ENCODE measurements around the gene AHCYL1.

Gene AHCYL1

GRCh38 chr1:109946511-109946910, 38.1 kb upstream of the AHCYL1 start:
- Histone ChIP-seq H3K27ac (replicated peaks) (no peak overlapping the region), H3K27me3 (ENCODE audit: insufficient read depth, poor library complexity, severe bottlenecking) (no peaks in the 10 kb centered on the region), H3K4me3 (replicated peaks; ENCODE audit: insufficient read depth, low read length) (no peak overlapping the region)
- TF ChIP-seq GABPA (IDR thresholded peaks at IDR 0.05; ENCODE audit: low read depth): no peak
- no peak for TF ChIP-seq CTCF (IDR thresholded peaks at IDR 0.05; ENCODE audit: insufficient read depth, low read length)
- TF ChIP-seq SPI1 (IDR thresholded peaks at IDR 0.05; ENCODE audit: borderline replicate concordance, low read depth): no peak
- TF ChIP-seq POLR2AphosphoS5 (IDR thresholded peaks at IDR 0.05; ENCODE audit: low read depth): no peak
- no peak for TF ChIP-seq REST (IDR thresholded peaks at IDR 0.05; ENCODE audit: insufficient replicate concordance, low read depth)
- no peak for DNase-seq (ENCODE audit: low read depth in 1 of 2, low spot score in 1 of 2)

DNA sequence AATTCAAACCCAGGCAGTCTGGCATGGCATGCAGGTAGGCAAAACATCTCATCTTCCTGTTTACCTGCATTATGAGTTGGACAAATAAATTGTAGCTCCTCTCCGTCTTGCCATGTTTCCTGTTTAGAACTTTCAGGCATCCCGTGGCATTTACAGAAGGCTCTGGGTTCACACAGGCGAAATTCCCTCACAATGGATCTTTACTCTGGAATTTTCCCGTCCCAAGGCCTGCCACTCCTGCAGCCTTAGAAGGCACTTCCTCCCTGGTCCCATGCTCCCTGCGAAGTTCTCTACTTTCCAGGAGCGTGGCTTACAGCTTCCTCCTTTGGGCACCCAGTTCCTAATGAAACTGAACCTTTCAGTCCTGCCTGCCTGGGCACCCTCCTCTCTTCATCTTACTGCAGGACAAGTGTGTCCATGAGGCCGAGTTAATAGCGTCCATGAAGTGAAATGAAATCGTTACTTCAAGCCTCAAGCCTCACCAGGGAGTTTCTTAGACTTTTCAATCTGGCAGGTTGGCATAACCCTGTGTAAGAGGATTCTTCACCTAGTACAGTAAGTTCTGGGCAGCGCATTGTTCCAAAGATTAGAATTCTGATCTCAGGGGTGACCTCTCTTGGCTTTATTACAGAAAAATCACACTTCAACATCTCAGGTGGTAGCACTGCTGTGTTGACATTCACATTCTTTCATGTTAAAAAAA, 36.8 kb upstream of the AHCYL1 start:
- Histone ChIP-seq H3K27ac (replicated peaks) (no peak overlapping the region), H3K4me3 (replicated peaks; ENCODE audit: insufficient read depth, low read length) (no peak overlapping the region), H3K27me3 (ENCODE audit: insufficient read depth, poor library complexity, severe bottlenecking) (no peaks in the 10 kb centered on the region)
- TF ChIP-seq SPI1 (IDR thresholded peaks at IDR 0.05; ENCODE audit: borderline replicate concordance, low read depth): 0 out of 2 replicates have a peak, but pooled peaks have one; percentile 34
- no peak for TF ChIP-seq GABPA (IDR thresholded peaks at IDR 0.05; ENCODE audit: low read depth)
- DNase-seq (ENCODE audit: low read depth in 1 of 2, low spot score in 1 of 2): no peak

DNA sequence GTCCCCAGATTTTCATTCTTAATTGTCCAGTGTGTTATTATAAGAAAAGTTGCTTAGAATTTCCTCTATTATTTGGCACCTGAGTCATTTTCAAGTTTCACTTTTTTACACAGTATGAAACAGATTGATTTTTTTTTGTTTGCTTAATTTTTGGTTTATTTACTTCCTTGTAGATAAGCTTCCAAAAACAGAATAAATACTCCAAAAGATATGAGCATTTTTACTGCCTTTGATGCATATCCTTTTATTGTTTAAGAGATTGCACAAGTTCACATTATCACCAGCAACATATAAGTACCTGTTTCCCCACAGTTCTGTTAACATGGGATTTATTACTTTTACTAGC, 36.3 kb upstream of the AHCYL1 start:
- Histone ChIP-seq H3K27me3 (ENCODE audit: insufficient read depth, poor library complexity, severe bottlenecking) (no peaks in the 10 kb centered on the region), H3K27ac (replicated peaks) (no peak overlapping the region), H3K4me3 (replicated peaks; ENCODE audit: insufficient read depth, low read length) (no peak overlapping the region)
- no peak for TF ChIP-seq REST (IDR thresholded peaks at IDR 0.05; ENCODE audit: insufficient replicate concordance, low read depth)
- no peak for TF ChIP-seq POLR2AphosphoS5 (IDR thresholded peaks at IDR 0.05; ENCODE audit: low read depth)
- no peak for TF ChIP-seq SPI1 (IDR thresholded peaks at IDR 0.05; ENCODE audit: borderline replicate concordance, low read depth)
- TF ChIP-seq CTCF (IDR thresholded peaks at IDR 0.05; ENCODE audit: insufficient read depth, low read length): no peak
- no peak for TF ChIP-seq GABPA (IDR thresholded peaks at IDR 0.05; ENCODE audit: low read depth)
- DNase-seq (ENCODE audit: low read depth in 1 of 2, low spot score in 1 of 2): no peak

DNA sequence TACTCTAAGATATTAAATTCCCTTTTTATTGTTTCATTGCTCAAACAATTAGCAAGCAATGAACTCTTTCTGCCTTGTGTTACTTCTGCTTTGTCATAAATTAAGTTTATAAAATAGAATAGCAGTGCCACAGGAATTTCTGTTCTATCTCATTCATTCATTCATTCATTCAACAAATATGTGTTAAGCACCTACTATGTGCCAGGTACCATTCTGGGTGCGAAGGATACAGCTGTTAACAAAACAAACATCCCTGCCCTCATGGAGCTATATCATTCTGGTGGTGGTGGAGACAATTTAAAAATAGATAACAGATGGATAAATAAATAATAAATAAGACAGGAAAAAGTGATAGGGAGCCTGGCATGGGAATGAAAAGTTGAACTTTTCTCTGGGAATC, 34.5 kb upstream of the AHCYL1 start:
- Histone ChIP-seq H3K27ac (replicated peaks) (no peak overlapping the region), H3K4me3 (replicated peaks; ENCODE audit: insufficient read depth, low read length) (no peak overlapping the region), H3K27me3 (ENCODE audit: insufficient read depth, poor library complexity, severe bottlenecking) (no peaks in the 10 kb centered on the region)
- TF ChIP-seq CTCF (IDR thresholded peaks at IDR 0.05; ENCODE audit: insufficient read depth, low read length): no peak
- no peak for DNase-seq (ENCODE audit: low read depth in 1 of 2, low spot score in 1 of 2)
